Smooth muscle cell (in vitro differentiated cells): ENCODE data around the gene ESRRB. TPM values are rescaled to one million over a fixed set of nuclear protein-coding genes. Genes with fewer than 3 reads are reported as not detected.

Source experiments
- DNase-seq: peaks from one replicate; lab custom pipeline; 2025; ENCODE audit not compliant: unreplicated experiment; lab: John Stamatoyannopoulos, UW
- H2AFZ ChIP-seq: fragments of 200-600 bp; sonication (generic); 2 replicates; pipeline ENCODE4 v1.6.0; 2016; ENCODE audit warnings: antibody characterized with exemption, low read depth, mild to moderate bottlenecking
- H3F3A ChIP-seq: fragments of 200-600 bp; sonication (generic); 2 replicates; pipeline ENCODE4 v1.6.0; 2017; ENCODE audit warnings: antibody characterized with exemption, low read depth
- H3K27ac ChIP-seq: fragments of 200-600 bp; sonication (generic); 2 replicates; pipeline ENCODE4 v1.5.1; 2016; ENCODE audit warnings: low read depth, mild to moderate bottlenecking
- H3K27me3 ChIP-seq: fragments of 200-600 bp; sonication (generic); 2 replicates; pipeline ENCODE4 v1.6.1; 2016; ENCODE audit warnings: low read depth, mild to moderate bottlenecking
- H3K36me3 ChIP-seq: fragments of 200-600 bp; sonication (generic); 2 replicates; pipeline ENCODE4 v1.5.1; 2016; ENCODE audit warnings: low read depth
- H3K4me1 ChIP-seq: fragments of 200-600 bp; sonication (generic); 2 replicates; pipeline ENCODE4 v1.5.1; 2016; ENCODE audit warnings: low read depth
- H3K4me2 ChIP-seq: fragments of 200-600 bp; sonication (generic); 2 replicates; pipeline ENCODE4 v1.6.0; 2016; ENCODE audit warnings: mild to moderate bottlenecking
- H3K4me3 ChIP-seq: fragments of 200-600 bp; sonication (generic); 2 replicates; pipeline ENCODE4 v1.5.1; 2016; ENCODE audit warnings: mild to moderate bottlenecking
- H3K79me2 ChIP-seq: fragments of 200-600 bp; sonication (generic); 2 replicates; pipeline ENCODE4 v1.6.0; 2016; ENCODE audit warnings: low read depth, mild to moderate bottlenecking
- H3K9ac ChIP-seq: fragments of 200-600 bp; sonication (generic); 2 replicates; pipeline ENCODE4 v1.6.0; 2016; ENCODE audit warnings: low read depth
- H3K9me3 ChIP-seq: fragments of 200-600 bp; sonication (generic); replicated peaks from 2 replicates; pipeline ENCODE4 v1.5.1; 2016; ENCODE audit warnings: low read depth
- H4K20me1 ChIP-seq: fragments of 200-600 bp; sonication (generic); 2 replicates; pipeline ENCODE4 v1.6.0; 2016; ENCODE audit warnings: low read depth
- CTCF ChIP-seq: fragments of 200-600 bp; sonication (generic); IDR thresholded peaks from 2 replicates; pipeline ENCODE4 v1.5.1; 2017; ENCODE audit warnings: borderline replicate concordance, mild to moderate bottlenecking, antibody characterized with exemption; ENCODE audit not compliant: insufficient read depth, poor library complexity, severe bottlenecking
- WGBS: methylation state at CpG from one replicate; pipeline ENCODE4 v1.1.7; 2016; ENCODE audit warnings: low lambda C conversion rate; 5-methylcytosine and 5-hydroxymethylcytosine counted together
- polyA plus RNA-seq: library from polyadenylated mRNA; unstranded; fragments of >200 nt; fragmentation: Nextera tagmentation; extraction: Ambion mirVana; gene quantifications from 2 replicates; pipeline ENCODE4 v1.2.1, GENCODE V29; 2016
- total RNA-seq: library from RNA; depleted of rRNA; stranded (reverse); fragments of >200 nt; gene quantifications from 2 replicates; pipeline ENCODE4 v1.2.3, GENCODE V29; 2014

Gene ESRRB
- total and polyA plus RNA-seq, 2 experiments from 2014 or later = 0.72 TPM; not detected in 1

DNA sequence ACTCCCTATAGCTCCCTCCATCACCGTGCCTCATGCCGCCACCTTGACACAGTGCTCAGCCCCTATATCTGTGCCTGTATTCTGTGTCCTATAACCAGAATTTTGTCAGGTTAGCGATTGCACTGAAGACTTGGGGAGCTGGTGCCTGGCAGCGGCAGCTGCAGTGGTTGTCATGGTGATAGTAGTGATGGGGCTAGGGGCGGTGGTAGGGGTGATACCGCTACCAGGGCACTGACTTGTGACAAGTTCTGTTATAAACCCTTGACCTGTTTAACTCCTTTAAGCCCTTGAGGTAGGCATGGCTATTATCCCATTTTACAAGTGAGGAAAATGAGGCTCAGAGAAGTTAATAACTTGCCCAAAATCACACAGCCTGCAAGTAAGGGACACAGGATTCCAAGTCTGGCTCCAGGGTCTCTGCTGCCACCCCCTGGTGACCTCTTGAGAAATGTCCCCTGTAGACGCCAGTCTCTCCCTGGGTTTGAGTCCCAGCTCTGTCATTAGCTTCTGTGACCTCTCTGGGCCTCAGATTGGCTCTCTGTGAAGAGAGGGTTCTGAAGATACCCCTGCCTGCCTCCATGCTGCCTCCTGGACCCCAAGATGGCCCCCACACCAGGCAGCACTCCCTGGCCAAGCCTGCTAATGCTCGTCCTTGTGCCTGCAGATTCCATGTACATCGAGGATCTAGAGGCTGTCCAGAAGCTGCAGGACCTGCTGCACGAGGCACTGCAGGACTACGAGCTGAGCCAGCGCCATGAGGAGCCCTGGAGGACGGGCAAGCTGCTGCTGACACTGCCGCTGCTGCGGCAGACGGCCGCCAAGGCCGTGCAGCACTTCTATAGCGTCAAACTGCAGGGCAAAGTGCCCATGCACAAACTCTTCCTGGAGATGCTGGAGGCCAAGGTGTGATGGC is 121.9 kb downstream of the ESRRB start:
- H3K4me3 ChIP-seq = no peak overlapping the region
- H3K9me3 ChIP-seq = no peaks in the 10 kb centered on the region
- no peak overlapping the region for H3K27ac ChIP-seq
- no peak overlapping the region for H2AFZ ChIP-seq
- no peaks in the 10 kb centered on the region for H4K20me1 ChIP-seq
- no peaks in the 10 kb centered on the region for H3K27me3 ChIP-seq
- 89% methylated on average over 19 of the region's 19 CpGs for WGBS
- H3K9ac ChIP-seq = no peak overlapping the region
- H3K4me1 ChIP-seq = no peaks in the 10 kb centered on the region
- TF ChIP-seq CTCF = no peak
- no peaks in the 10 kb centered on the region for H3K79me2 ChIP-seq
- DNase-seq = no peak
- no peaks in the 10 kb centered on the region for H3F3A ChIP-seq
- H3K36me3 ChIP-seq = no peaks in the 10 kb centered on the region
- no peak overlapping the region for H3K4me2 ChIP-seq

GRCh38 chr14:76498463-76498935 is 122.6 kb downstream of the ESRRB start:
- no peak overlapping the region for H3K27ac ChIP-seq
- no peak for DNase-seq
- H3K27me3 ChIP-seq = no peaks in the 10 kb centered on the region
- H3K9me3 ChIP-seq = no peaks in the 10 kb centered on the region
- no peak overlapping the region for H2AFZ ChIP-seq
- H3K79me2 ChIP-seq = no peaks in the 10 kb centered on the region
- H4K20me1 ChIP-seq = no peaks in the 10 kb centered on the region
- WGBS = 80% methylated on average over 13 of the region's 13 CpGs
- H3K4me2 ChIP-seq = no peak overlapping the region
- TF ChIP-seq CTCF = no peak
- H3F3A ChIP-seq = no peaks in the 10 kb centered on the region
- H3K4me1 ChIP-seq = no peaks in the 10 kb centered on the region
- no peaks in the 10 kb centered on the region for H3K36me3 ChIP-seq
- no peak overlapping the region for H3K9ac ChIP-seq
- H3K4me3 ChIP-seq = no peak overlapping the region

- Histone ChIP-seq H3K27me3 (no peaks in the 10 kb centered on the region), H3K4me3 (no peak overlapping the region), H3K36me3 (no peaks in the 10 kb centered on the region), H3K27ac (no peak overlapping the region), H4K20me1 (no peaks in the 10 kb centered on the region), H3F3A (no peaks in the 10 kb centered on the region), H3K79me2 (no peaks in the 10 kb centered on the region), H3K9ac (no peak overlapping the region), H3K4me2 (no peak overlapping the region), H3K9me3 (no peaks in the 10 kb centered on the region), H3K4me1 (no peaks in the 10 kb centered on the region), H2AFZ (no peak overlapping the region)
- no peak for TF ChIP-seq CTCF
- 95% methylated on average over 6 of the region's 12 CpGs for WGBS
- no peak for DNase-seq
Observed at GRCh38 chr14:76498976-76499375, 123.0 kb downstream of the ESRRB start.
